HEK293 (cell line): ENCODE data around the gene PTPRN2.

Source experiments
- CTCF ChIA-PET: fragments of 350-600 bp; formaldehyde crosslinking; extraction: SDS; loops from one replicate; lab custom pipeline; 2021; ENCODE audit warnings: antibody characterized with exemption; lab: Yijun Ruan, JAX
- POLR2A ChIA-PET: fragments of 300-600 bp; formaldehyde crosslinking; extraction: SDS; loops from one replicate; lab custom pipeline; 2020; ENCODE audit warnings: antibody characterized with exemption, inconsistent platforms; lab: Yijun Ruan, JAX
- H3K27ac ChIP-seq: fragments of 200-500 bp; sonication (Bioruptor generic); 2 replicates; pipeline ENCODE4 v1.5.1; 2014; ENCODE audit warnings: low read depth, low read length, control low read depth, inconsistent platforms; ENCODE audit errors: extremely low read depth
- H3K36me3 ChIP-seq, 2 experiments: fragments of 200-500 bp in 1 of 2; sonication (Bioruptor generic) in 1 of 2; 1 replicate in 1 of 2; 2 replicates in 1 of 2; pipeline ENCODE4 v1.5.1; 2014 to 2017; ENCODE audit warnings: inconsistent platforms in 2 of 2, low read length in 2 of 2; ENCODE audit not compliant: control insufficient read depth in 2 of 2, insufficient read depth in 1 of 2
- H3K4me1 ChIP-seq: fragments of 200-500 bp; sonication (Bioruptor generic); 2 replicates; pipeline ENCODE4 v1.5.1; 2014; ENCODE audit warnings: mild to moderate bottlenecking, low read length, inconsistent platforms; ENCODE audit not compliant: control insufficient read depth, insufficient read depth
- H3K4me3 ChIP-seq: 2 replicates; pipeline ENCODE4 v1.5.1; 2011; ENCODE audit warnings: low read depth, mild to moderate bottlenecking, control low read depth, low read length, moderate library complexity
- H3K9me3 ChIP-seq: fragments of 200-500 bp; sonication (Bioruptor generic); 2 replicates; pipeline ENCODE4 v1.5.1; 2014; ENCODE audit warnings: low read depth, low read length, inconsistent platforms; ENCODE audit not compliant: control insufficient read depth, insufficient read depth
- ELK4 ChIP-seq: IDR thresholded peaks from 2 replicates; pipeline ENCODE4 v1.6.1; 2011; ENCODE audit warnings: mild to moderate bottlenecking, low read depth, low read length, borderline replicate concordance
- KLF1 ChIP-seq: fragments of 450-650 bp; formaldehyde crosslinking; IDR thresholded peaks from 2 replicates; pipeline ENCODE4 v1.5.1; 2016; ENCODE audit warnings: missing biosample characterization, missing genetic modification characterization
- PBX3 ChIP-seq: sonication (generic); formaldehyde crosslinking; IDR thresholded peaks from 2 replicates; pipeline ENCODE4 v1.8.1; 2022; ENCODE audit warnings: mild to moderate bottlenecking, moderate library complexity, missing genetic modification reagents
- PRDM10 ChIP-seq: fragments of 450-650 bp; formaldehyde crosslinking; IDR thresholded peaks from 2 replicates; pipeline ENCODE4 v1.5.1; 2016; ENCODE audit warnings: missing biosample characterization, missing genetic modification characterization
- REPIN1 ChIP-seq: fragments of 450-650 bp; formaldehyde crosslinking; IDR thresholded peaks from 2 replicates; pipeline ENCODE4 v1.5.1; 2017; ENCODE audit warnings: missing biosample characterization, missing genetic modification characterization, low read depth
- SCRT1 ChIP-seq: fragments of 450-650 bp; formaldehyde crosslinking; IDR thresholded peaks from 2 replicates; pipeline ENCODE4 v1.5.1; 2016; ENCODE audit warnings: missing biosample characterization, missing genetic modification characterization, borderline replicate concordance
- YY1 ChIP-seq: fragments of 450-650 bp; formaldehyde crosslinking; IDR thresholded peaks from 2 replicates; pipeline ENCODE4 v1.5.1; 2018; ENCODE audit warnings: missing biosample characterization, missing genetic modification characterization
- ZBTB8A ChIP-seq: fragments of 450-650 bp; formaldehyde crosslinking; IDR thresholded peaks from 2 replicates; pipeline ENCODE4 v1.5.1; 2016; ENCODE audit warnings: missing biosample characterization, missing genetic modification characterization
- ZNF211 ChIP-seq: fragments of 450-650 bp; formaldehyde crosslinking; IDR thresholded peaks from 2 replicates; pipeline ENCODE4 v1.5.1; 2016; ENCODE audit warnings: low read depth, missing biosample characterization, missing genetic modification characterization
- ZNF266 ChIP-seq: fragments of 450-650 bp; formaldehyde crosslinking; IDR thresholded peaks from 2 replicates; pipeline ENCODE4 v1.5.1; 2016; ENCODE audit warnings: missing biosample characterization, missing genetic modification characterization, low read depth
- ZNF423 ChIP-seq: fragments of 450-650 bp; formaldehyde crosslinking; IDR thresholded peaks from 2 replicates; pipeline ENCODE4 v1.5.1; 2016; ENCODE audit warnings: missing biosample characterization, missing genetic modification characterization
- ZNF426 ChIP-seq: fragments of 450-650 bp; formaldehyde crosslinking; IDR thresholded peaks from 2 replicates; pipeline ENCODE4 v1.5.1; 2017; ENCODE audit warnings: missing biosample characterization, missing genetic modification characterization, mild to moderate bottlenecking, inconsistent platforms, moderate library complexity
- ZNF433 ChIP-seq: fragments of 450-650 bp; formaldehyde crosslinking; IDR thresholded peaks from 2 replicates; pipeline ENCODE4 v1.5.1; 2016; ENCODE audit warnings: missing biosample characterization, missing genetic modification characterization, low read depth
- ZNF473 ChIP-seq: fragments of 450-650 bp; formaldehyde crosslinking; IDR thresholded peaks from 2 replicates; pipeline ENCODE4 v1.5.1; 2017; ENCODE audit warnings: missing biosample characterization, missing genetic modification characterization
- ZNF501 ChIP-seq: fragments of 450-650 bp; formaldehyde crosslinking; IDR thresholded peaks from 2 replicates; pipeline ENCODE4 v1.5.1; 2016; ENCODE audit warnings: missing biosample characterization, missing genetic modification characterization
- ZNF558 ChIP-seq: fragments of 450-650 bp; formaldehyde crosslinking; IDR thresholded peaks from 2 replicates; pipeline ENCODE4 v1.5.1; 2016; ENCODE audit warnings: missing biosample characterization, missing genetic modification characterization
- ZNF624 ChIP-seq: fragments of 450-650 bp; formaldehyde crosslinking; IDR thresholded peaks from 2 replicates; pipeline ENCODE4 v1.5.1; 2017; ENCODE audit warnings: missing biosample characterization, missing genetic modification characterization
- ZNF660 ChIP-seq: fragments of 450-650 bp; IDR thresholded peaks from 2 replicates; pipeline ENCODE4 v1.5.1; 2018; ENCODE audit warnings: missing biosample characterization, mild to moderate bottlenecking, missing genetic modification characterization
- ZNF701 ChIP-seq: fragments of 450-650 bp; formaldehyde crosslinking; IDR thresholded peaks from 2 replicates; pipeline ENCODE4 v1.5.1; 2016; ENCODE audit warnings: missing biosample characterization, missing genetic modification characterization

Gene PTPRN2

GRCh38 chr7:158262284-158263109 lies 325.1 kb downstream of the PTPRN2 start (continued):
- TF ChIP-seq SCRT1 (tag by site-specific recombination), result no peak
- TF ChIP-seq, all 188 proteins: peak for 6

- POLR2A ChIA-PET, result no interaction called here
- Histone ChIP-seq H3K9me3 (no peaks in the 10 kb centered on the region), H3K4me3 (no peak overlapping the region), H3K4me1 (no peaks in the 10 kb centered on the region), H3K27ac (no peak overlapping the region)
- CTCF ChIA-PET, result no interaction called here
- TF ChIP-seq PRDM10, result no peak
- TF ChIP-seq YY1, result no peak
- TF ChIP-seq, all 188 proteins: peak for 0
- H3K36me3 ChIP-seq, result no peaks in the 10 kb centered on the region
Measured at GRCh38 chr7:158261362-158262235, 326.0 kb downstream of the PTPRN2 start.

GRCh38 chr7:158260567-158261361 lies 326.9 kb downstream of the PTPRN2 start:
- H3K4me1 ChIP-seq, result no peaks in the 10 kb centered on the region
- no peaks in the 10 kb centered on the region for H3K36me3 ChIP-seq
- no peaks in the 10 kb centered on the region for H3K9me3 ChIP-seq
- ChIA-PET POLR2A (no interaction called here), CTCF (no interaction called here)
- no peak overlapping the region for H3K4me3 ChIP-seq
- no peak overlapping the region for H3K27ac ChIP-seq
- TF ChIP-seq ZNF433 (tag by site-specific recombination) (no peak), ELK4 (no peak), KLF1 (no peak), ZNF501 (tag by site-specific recombination) (no peak), ZNF473 (tag by site-specific recombination) (no peak), ZNF426 (tag by site-specific recombination) (no peak), ZNF660 (tag by site-specific recombination) (no peak), ZNF266 (no peak), ZNF423 (tag by site-specific recombination) (no peak), ZNF701 (tag by site-specific recombination) (no peak), ZNF624 (tag by site-specific recombination) (no peak), ZBTB8A (no peak), PBX3 (no peak), REPIN1 (no peak), ZNF558 (tag by site-specific recombination) (no peak), ZNF211 (tag by site-specific recombination) (no peak)
